AG04450 (cell line): ENCODE data around the gene NEXMIF. TPM values are rescaled to one million over a fixed set of nuclear protein-coding genes. Genes with fewer than 3 reads are reported as not detected.
"Not testable (repeated sequence)": the region's sequence is repeated elsewhere in the genome, so short reads cannot be mapped to it uniquely, and the experiment has no call there.

Experiments
- CTCF ChIA-PET: fragments of 300-600, 350-600 bp; formaldehyde crosslinking; extraction: SDS; loops from one replicate; lab custom pipeline; 2022; ENCODE audit warnings: antibody characterized with exemption, inconsistent platforms; lab: Charles Lee
- POLR2A ChIA-PET: fragments of 350-600 bp; formaldehyde crosslinking; extraction: SDS; loops from one replicate; lab custom pipeline; 2021; ENCODE audit warnings: antibody characterized with exemption, inconsistent platforms; lab: Yijun Ruan, JAX
- DNase-seq: peaks from one replicate; pipeline ENCODE4 v3.0.0-alpha.2; 2011; ENCODE audit warnings: low read depth, low spot score
- H3K27ac ChIP-seq: one replicate; pipeline ENCODE4 v1.5.1; 2012; ENCODE audit warnings: low read depth, low read length, control low read depth
- H3K27me3 ChIP-seq: one replicate; pipeline ENCODE4 v1.6.0; 2012; ENCODE audit warnings: low read length; ENCODE audit not compliant: control insufficient read depth, insufficient read depth
- H3K4me3 ChIP-seq: 2 replicates; pipeline ENCODE4 v1.5.1; 2011; ENCODE audit warnings: mild to moderate bottlenecking, low read depth, low read length, control low read depth
- H3K9me3 ChIP-seq: 2 replicates; pipeline ENCODE4 v1.5.1; 2012; ENCODE audit warnings: low read length; ENCODE audit not compliant: control insufficient read depth, insufficient read depth
- polyA plus RNA-seq: library from polyadenylated mRNA; depleted of rRNA; stranded (reverse); fragments of >200 nt; gene quantifications from 2 replicates; pipeline ENCODE4 v1.2.3, GENCODE V29; 2011
- TF ChIP-seq, protein P1 (sequence below): IDR thresholded peaks from 2 replicates; pipeline ENCODE4 v1.5.1; 2011; ENCODE audit warnings: low read depth, low read length, control low read depth, inconsistent platforms

Gene NEXMIF
- polyA plus RNA-seq, 1 experiment: not detected

DNA sequence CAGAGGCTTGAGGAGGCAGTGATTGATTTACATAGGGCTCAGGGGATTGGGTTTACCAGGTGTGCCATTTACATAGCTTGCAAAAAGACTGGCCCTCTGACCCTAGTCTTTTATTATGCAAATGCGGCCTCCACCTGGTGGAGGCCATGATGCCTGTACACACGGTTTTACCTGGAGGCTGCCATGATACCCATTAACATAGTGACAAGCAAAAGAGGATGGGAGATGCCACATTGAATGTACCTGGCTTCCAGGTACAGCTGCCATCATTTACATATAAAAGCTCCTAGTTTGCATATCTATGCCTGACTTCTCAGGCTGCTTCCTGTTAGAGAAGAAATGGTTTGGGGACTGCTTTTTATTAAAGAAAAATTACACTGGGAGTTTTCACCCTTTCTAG lies 72.0 kb downstream of the NEXMIF start:
- CTCF ChIA-PET: no interaction called here
- H3K27me3 ChIP-seq: no peaks in the 10 kb centered on the region
- TF ChIP-seq, protein P1, sequence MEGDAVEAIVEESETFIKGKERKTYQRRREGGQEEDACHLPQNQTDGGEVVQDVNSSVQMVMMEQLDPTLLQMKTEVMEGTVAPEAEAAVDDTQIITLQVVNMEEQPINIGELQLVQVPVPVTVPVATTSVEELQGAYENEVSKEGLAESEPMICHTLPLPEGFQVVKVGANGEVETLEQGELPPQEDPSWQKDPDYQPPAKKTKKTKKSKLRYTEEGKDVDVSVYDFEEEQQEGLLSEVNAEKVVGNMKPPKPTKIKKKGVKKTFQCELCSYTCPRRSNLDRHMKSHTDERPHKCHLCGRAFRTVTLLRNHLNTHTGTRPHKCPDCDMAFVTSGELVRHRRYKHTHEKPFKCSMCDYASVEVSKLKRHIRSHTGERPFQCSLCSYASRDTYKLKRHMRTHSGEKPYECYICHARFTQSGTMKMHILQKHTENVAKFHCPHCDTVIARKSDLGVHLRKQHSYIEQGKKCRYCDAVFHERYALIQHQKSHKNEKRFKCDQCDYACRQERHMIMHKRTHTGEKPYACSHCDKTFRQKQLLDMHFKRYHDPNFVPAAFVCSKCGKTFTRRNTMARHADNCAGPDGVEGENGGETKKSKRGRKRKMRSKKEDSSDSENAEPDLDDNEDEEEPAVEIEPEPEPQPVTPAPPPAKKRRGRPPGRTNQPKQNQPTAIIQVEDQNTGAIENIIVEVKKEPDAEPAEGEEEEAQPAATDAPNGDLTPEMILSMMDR: no peak

DNA sequence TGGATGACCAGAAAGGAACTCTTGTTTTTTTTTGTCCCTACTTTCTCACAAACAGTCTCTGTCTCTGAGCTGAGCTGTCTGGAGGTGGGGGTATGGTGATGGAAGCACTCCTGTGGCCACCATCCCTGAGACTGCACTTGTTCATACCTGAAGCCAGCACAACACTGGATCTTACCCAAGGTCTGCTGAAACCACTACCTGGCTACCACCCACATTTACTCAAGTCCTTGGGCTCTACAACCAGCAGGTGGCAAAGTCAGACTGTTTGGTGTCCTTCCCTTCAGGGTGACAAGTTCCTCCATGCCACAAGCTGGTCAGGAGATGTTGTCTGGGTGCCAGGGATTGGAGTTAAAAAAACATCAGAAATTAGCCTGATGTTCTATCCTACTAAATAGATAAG lies 89.7 kb downstream of the NEXMIF start:
- TF ChIP-seq, protein P1: no peak

More for the DNA sequence above, 72.0 kb downstream of the NEXMIF start:
- no peak for DNase-seq
- H3K4me3 ChIP-seq: no peak overlapping the region
- peaks cover 4% of the 10 kb centered on the region for H3K9me3 ChIP-seq
- POLR2A ChIA-PET: no interaction called here
- no peak overlapping the region for H3K27ac ChIP-seq

DNA sequence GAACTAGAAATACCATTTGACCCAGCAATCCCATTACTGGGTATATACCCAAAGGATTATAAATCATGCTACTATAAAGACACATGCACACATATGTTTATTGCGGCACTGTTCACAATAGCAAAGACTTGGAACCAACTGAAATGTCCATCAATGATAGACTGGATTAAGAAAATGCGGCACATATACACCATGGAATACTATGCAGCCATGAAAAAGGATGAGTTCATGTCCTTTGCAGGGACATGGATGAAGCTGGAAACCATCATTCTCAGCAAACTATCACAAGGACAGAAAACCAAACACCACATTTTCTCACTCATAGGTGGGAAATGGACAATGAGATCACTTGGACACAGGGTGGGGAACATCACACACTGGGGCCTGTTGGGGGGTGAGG lies 105.5 kb downstream of the NEXMIF start:
- H3K9me3 ChIP-seq, DNase-seq, CTCF ChIA-PET, H3K4me3 ChIP-seq, H3K27ac ChIP-seq, POLR2A ChIA-PET, H3K27me3 ChIP-seq: not testable (repeated sequence)

More for the DNA sequence above, 89.7 kb downstream of the NEXMIF start:
- POLR2A ChIA-PET: no interaction called here
- Histone ChIP-seq H3K9me3 (no peaks in the 10 kb centered on the region), H3K4me3 (no peak overlapping the region), H3K27ac (no peak overlapping the region), H3K27me3 (no peaks in the 10 kb centered on the region)
- DNase-seq: no peak
- CTCF ChIA-PET: no interaction called here

DNA sequence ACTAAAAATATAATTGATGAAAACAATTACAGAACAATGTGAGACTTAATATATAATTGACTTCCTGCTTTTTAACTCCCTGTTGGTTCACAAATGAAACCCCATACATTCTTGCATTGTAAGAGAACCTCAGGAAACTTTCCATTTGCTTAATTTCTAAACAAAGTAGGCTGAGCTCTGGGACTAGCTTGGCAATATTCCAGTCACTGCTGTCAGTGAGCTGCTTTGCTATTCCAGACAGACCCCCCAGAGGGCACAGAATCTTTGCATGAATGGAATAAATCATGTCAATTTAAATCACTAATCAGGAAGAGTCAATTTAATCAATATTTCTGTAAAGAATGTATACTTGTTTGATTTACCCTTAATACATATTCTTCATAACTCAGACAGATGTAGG lies 110.6 kb downstream of the NEXMIF start:
- no peak for DNase-seq
- H3K9me3 ChIP-seq: no peaks in the 10 kb centered on the region
- CTCF ChIA-PET: no interaction called here
- H3K4me3 ChIP-seq: no peak overlapping the region
- TF ChIP-seq, protein P1: no peak
- H3K27ac ChIP-seq: no peak overlapping the region
- POLR2A ChIA-PET: no interaction called here
- no peaks in the 10 kb centered on the region for H3K27me3 ChIP-seq

DNA sequence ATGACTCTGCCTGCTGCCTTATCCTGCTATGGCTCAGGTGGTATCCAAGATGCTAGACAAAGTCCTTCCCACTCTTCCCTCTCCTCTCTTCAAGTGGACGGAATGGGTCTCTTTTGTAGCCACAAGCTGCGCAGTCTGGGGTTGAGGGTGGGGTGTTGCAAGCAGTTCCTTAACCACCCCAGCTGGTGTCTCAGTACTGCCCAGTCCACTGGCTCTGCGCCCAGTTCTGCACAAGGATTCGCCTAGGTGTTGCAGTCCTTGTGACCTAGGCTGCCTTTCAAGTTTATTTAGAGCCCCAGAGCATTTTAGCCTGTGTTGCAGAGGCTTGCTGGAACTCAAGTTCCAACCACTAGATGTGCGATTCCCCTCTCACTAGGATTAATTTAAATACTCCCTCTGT lies 120.7 kb downstream of the NEXMIF start:
- Histone ChIP-seq H3K4me3 (no peak overlapping the region), H3K27me3 (no peaks in the 10 kb centered on the region), H3K9me3 (no peaks in the 10 kb centered on the region), H3K27ac (no peak overlapping the region)
- TF ChIP-seq, protein P1: no peak
- CTCF ChIA-PET: no interaction called here
- POLR2A ChIA-PET: no interaction called here
- no peak for DNase-seq

DNA sequence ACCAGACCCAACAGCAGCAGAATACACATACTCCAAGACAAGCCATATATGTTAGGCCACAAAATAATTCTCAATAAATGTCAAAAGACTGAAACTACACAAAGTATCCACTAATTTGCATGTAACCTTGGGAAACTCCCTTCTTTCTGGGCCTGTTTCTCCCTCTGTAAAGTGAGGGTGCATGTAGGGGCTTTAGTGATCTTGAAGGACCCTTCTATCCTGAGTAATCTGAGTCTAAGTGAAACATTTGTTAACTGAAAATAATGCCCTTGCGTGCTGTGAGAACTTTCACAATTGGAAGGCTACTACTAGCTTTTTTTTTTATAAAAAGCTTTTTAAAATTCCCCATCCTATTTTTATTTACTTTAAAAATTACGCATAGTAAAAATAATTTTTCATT lies 125.2 kb downstream of the NEXMIF start:
- TF ChIP-seq, protein P1: no peak
- Histone ChIP-seq H3K27me3 (no peaks in the 10 kb centered on the region), H3K27ac (no peak overlapping the region), H3K4me3 (no peak overlapping the region), H3K9me3 (no peaks in the 10 kb centered on the region)
- CTCF ChIA-PET: no interaction called here
- POLR2A ChIA-PET: no interaction called here
- DNase-seq: no peak
